ENCODE results near the gene TTC17. TPM values are rescaled to one million over a fixed set of nuclear protein-coding genes. Genes with fewer than 3 reads are reported as not detected.

TTC17 gene
- total and polyA plus RNA-seq, 9 of the 15 experiments (the other 6 are each of a cell fraction or from before 2014, with no cell fraction given) = 19.7 to 99.1 (median 53.3) TPM

GRCh38 chr11:43505171-43505570, 146.5 kb downstream of the TTC17 start:
- BruUV-seq (replicated peaks) = no TSS peak
- no peaks in the 10 kb centered on the region for H3K9me3 ChIP-seq (replicated peaks; ENCODE audit: control insufficient read depth, insufficient read depth, low read depth, low read length)
- POLR2A ChIA-PET = no interaction called here
- 0% methylated on average over 4 of the region's 4 CpGs for WGBS (ENCODE audit: insufficient coverage, low coverage, missing lambda C conversion rate)
- H3K4me3 ChIP-seq = no peak overlapping the region
- CTCF ChIA-PET (ENCODE audit: low intra/inter-chr PET ratio) = interaction anchor here (0.6 to 3.2 kb wide), 2 partner anchors 62 to 68 kb away, joined by 3 to 10 read pairs; no protein-coding TSS in a partner anchor
- H3K36me3 ChIP-seq (ENCODE audit: control insufficient read depth, insufficient read depth, low read length) = no peaks in the 10 kb centered on the region
- DNase-seq (ENCODE audit: extremely low read depth in 1 of 4, low spot score in 3 of 4) (no peak), ATAC-seq (no peak), FAIRE-seq (no peak)
- no peaks in the 10 kb centered on the region for H3K79me2 ChIP-seq (ENCODE audit: control insufficient read depth, insufficient read depth, low read length)
- no peaks in the 10 kb centered on the region for H4K20me1 ChIP-seq (replicated peaks; ENCODE audit: control insufficient read depth, insufficient read depth, low read length)
- H3K4me2 ChIP-seq (ENCODE audit: insufficient read depth, low read length) = no peak overlapping the region
- H3K4me1 ChIP-seq (replicated peaks in 1 of 2; ENCODE audit: control insufficient read depth in 2 of 2, insufficient read depth in 2 of 2, low read length in 2 of 2) = no peaks in the 10 kb centered on the region
- no peak for TF ChIP-seq FOXA1 (IDR thresholded peaks at IDR 0.05; ENCODE audit: borderline replicate concordance)
- no peak for TF ChIP-seq CBX2 (IDR thresholded peaks at IDR 0.05; ENCODE audit: insufficient read depth, low read length, poor library complexity, severe bottlenecking)
- TF ChIP-seq HDAC1 (IDR thresholded peaks at IDR 0.05) = no peak
- TF ChIP-seq BCL6 (CRISPR knock-in tag; IDR thresholded peaks at IDR 0.05) = no peak
- no peak for TF ChIP-seq ZBTB12 (CRISPR knock-in tag; IDR thresholded peaks at IDR 0.05)
- TF ChIP-seq, protein P1, sequence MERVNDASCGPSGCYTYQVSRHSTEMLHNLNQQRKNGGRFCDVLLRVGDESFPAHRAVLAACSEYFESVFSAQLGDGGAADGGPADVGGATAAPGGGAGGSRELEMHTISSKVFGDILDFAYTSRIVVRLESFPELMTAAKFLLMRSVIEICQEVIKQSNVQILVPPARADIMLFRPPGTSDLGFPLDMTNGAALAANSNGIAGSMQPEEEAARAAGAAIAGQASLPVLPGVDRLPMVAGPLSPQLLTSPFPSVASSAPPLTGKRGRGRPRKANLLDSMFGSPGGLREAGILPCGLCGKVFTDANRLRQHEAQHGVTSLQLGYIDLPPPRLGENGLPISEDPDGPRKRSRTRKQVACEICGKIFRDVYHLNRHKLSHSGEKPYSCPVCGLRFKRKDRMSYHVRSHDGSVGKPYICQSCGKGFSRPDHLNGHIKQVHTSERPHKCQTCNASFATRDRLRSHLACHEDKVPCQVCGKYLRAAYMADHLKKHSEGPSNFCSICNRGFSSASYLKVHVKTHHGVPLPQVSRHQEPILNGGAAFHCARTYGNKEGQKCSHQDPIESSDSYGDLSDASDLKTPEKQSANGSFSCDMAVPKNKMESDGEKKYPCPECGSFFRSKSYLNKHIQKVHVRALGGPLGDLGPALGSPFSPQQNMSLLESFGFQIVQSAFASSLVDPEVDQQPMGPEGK (CRISPR knock-in tag; IDR thresholded peaks at IDR 0.05; ENCODE audit: borderline replicate concordance) = no peak
- TF ChIP-seq TFAM (CRISPR knock-in tag; conservative IDR thresholded peaks at IDR 0.05) = no peak
- no peak for TF ChIP-seq E2F4 (CRISPR knock-in tag; IDR thresholded peaks at IDR 0.05; ENCODE audit: low read depth)
- TF ChIP-seq MITF (IDR thresholded peaks at IDR 0.05) = no peak
- no peak for TF ChIP-seq EGR1 (conservative IDR thresholded peaks at IDR 0.05)
- no peak for TF ChIP-seq MYNN (IDR thresholded peaks at IDR 0.05)
- TF ChIP-seq MYNN (CRISPR knock-in tag; IDR thresholded peaks at IDR 0.05) = no peak
- H3K9me1 ChIP-seq (ENCODE audit: control insufficient read depth, insufficient read depth, low read length) = no peaks in the 10 kb centered on the region
- no peak overlapping the region for H3K9ac ChIP-seq (ENCODE audit: insufficient read depth in 1 of 2, low read depth in 2 of 2, low read length in 2 of 2)
- H3K27me3 ChIP-seq (ENCODE audit: control insufficient read depth in 2 of 2, insufficient read depth in 2 of 2, low read length in 2 of 2) = peaks cover 4 to 27% of the 10 kb centered on the region in 2 experiments; a peak in 4 of 5 replicates
- no peak overlapping the region for H3K27ac ChIP-seq (ENCODE audit: extremely low read depth, low read depth, low read length)
- in situ Hi-C loops (cut with MboI) (no loop called here), intact Hi-C loops (cut with micrococcal nuclease) (no loop called here)
- no peak overlapping the region for H2AFZ ChIP-seq (ENCODE audit: low read depth, low read length)

Measured in K562 (cell line).